ENCODE measurements around the gene CACNB3. TPM values are rescaled to one million over a fixed set of nuclear protein-coding genes. Genes with fewer than 3 reads are reported as not detected.

CACNB3 gene
- total and polyA plus RNA-seq, 9 of the 15 experiments (the other 6 are each of a cell fraction or from before 2014, with no cell fraction given) = 0.24 to 2.0 (median 1.5) TPM

DNA sequence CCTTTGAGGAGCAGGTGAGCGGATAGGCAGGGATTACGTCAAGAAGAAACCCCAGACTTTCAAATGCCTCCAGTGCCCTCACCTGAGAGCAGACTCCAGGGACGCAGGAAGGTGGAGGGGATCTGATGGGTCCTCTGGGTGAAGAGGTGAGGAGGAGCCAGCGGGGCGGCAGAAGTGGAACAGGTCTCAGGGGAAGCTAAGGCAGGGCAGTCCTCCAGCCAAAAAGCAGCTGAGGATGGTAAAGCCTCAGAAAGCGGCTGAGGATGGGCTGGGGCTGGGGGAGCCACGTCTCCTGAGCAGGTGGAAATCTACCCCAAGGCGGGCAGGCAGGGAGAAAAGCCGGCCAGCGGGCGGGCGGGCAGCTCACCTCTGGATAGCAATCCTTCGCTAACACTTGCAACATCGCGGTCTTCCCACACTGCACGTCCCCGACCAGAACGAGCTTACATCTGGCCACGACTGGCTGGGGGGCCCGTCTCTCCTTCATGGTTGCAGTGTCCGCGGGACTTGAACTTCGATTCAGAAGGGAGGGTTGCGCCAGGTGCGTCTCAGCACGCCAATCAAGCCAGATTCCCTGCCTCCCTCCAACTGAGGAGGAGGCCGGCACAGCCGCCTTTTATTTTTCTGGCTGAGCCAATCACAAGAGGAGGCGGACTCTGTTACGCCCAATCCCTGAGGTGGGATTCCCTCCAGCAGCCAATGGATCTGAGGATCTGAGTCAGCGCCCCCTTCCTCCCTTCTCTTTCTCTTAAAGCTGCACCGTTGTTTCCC is 47.2 kb downstream of the CACNB3 start, which contains the start of gene RND1 (continued):
- no peak for TF ChIP-seq ZNF121 (CRISPR knock-in tag; conservative IDR thresholded peaks at IDR 0.05)
- no peak for TF ChIP-seq TCF3 (CRISPR knock-in tag; IDR thresholded peaks at IDR 0.05)
- peak; percentile 62; the same call in 1 of the 2 replicates for TF ChIP-seq PHB (CRISPR knock-in tag; IDR thresholded peaks at IDR 0.05)
- no peak for TF ChIP-seq BMI1 (IDR thresholded peaks at IDR 0.05; ENCODE audit: low read length)
- peak; percentile 61 for TF ChIP-seq CXXC5 (CRISPR knock-in tag; IDR thresholded peaks at IDR 0.05)
- no peak for TF ChIP-seq ZNF780A (CRISPR knock-in tag; IDR thresholded peaks at IDR 0.05)
- TF ChIP-seq, protein P1, sequence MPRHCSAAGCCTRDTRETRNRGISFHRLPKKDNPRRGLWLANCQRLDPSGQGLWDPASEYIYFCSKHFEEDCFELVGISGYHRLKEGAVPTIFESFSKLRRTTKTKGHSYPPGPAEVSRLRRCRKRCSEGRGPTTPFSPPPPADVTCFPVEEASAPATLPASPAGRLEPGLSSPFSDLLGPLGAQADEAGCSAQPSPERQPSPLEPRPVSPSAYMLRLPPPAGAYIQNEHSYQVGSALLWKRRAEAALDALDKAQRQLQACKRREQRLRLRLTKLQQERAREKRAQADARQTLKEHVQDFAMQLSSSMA (CRISPR knock-in tag; IDR thresholded peaks at IDR 0.05) = peak; percentile 37; the same call in 1 of the 2 replicates
- peak; percentile 78; the same call in 1 of the 2 replicates for TF ChIP-seq GABPB1 (CRISPR knock-in tag; IDR thresholded peaks at IDR 0.05)
- TF ChIP-seq ZSCAN32 (CRISPR knock-in tag; IDR thresholded peaks at IDR 0.05) = no peak
- TF ChIP-seq, protein P2, sequence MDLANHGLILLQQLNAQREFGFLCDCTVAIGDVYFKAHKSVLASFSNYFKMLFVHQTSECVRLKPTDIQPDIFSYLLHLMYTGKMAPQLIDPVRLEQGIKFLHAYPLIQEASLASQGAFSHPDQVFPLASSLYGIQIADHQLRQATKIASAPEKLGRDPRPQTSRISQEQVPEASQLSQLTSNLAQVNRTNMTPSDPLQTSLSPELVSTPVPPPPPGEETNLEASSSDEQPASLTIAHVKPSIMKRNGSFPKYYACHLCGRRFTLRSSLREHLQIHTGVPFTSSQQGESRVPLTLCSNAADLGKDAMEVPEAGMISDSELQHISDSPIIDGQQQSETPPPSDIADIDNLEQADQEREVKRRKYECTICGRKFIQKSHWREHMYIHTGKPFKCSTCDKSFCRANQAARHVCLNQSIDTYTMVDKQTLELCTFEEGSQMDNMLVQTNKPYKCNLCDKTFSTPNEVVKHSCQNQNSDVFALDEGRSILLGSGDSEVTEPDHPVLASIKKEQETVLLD (IDR thresholded peaks at IDR 0.05) = no peak
- TF ChIP-seq, protein P3, sequence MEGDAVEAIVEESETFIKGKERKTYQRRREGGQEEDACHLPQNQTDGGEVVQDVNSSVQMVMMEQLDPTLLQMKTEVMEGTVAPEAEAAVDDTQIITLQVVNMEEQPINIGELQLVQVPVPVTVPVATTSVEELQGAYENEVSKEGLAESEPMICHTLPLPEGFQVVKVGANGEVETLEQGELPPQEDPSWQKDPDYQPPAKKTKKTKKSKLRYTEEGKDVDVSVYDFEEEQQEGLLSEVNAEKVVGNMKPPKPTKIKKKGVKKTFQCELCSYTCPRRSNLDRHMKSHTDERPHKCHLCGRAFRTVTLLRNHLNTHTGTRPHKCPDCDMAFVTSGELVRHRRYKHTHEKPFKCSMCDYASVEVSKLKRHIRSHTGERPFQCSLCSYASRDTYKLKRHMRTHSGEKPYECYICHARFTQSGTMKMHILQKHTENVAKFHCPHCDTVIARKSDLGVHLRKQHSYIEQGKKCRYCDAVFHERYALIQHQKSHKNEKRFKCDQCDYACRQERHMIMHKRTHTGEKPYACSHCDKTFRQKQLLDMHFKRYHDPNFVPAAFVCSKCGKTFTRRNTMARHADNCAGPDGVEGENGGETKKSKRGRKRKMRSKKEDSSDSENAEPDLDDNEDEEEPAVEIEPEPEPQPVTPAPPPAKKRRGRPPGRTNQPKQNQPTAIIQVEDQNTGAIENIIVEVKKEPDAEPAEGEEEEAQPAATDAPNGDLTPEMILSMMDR (IDR thresholded peaks at IDR 0.05 in 2 of 3, conservative IDR thresholded peaks at IDR 0.05 in 1 of 3; ENCODE audit: insufficient read depth in 2 of 3, low read depth in 1 of 3, low read length in 3 of 3) = peak in 1 of 3 experiments; percentile 19; a peak in 1 of 6 replicates
- peak; percentile 98 for TF ChIP-seq NFYB (IDR thresholded peaks at IDR 0.05; ENCODE audit: extremely low read depth, insufficient read length)
- 0 out of 4 replicates have a peak, but pooled peaks of 1 of the 2 experiments have one; percentile 54 for TF ChIP-seq SIN3A (IDR thresholded peaks at IDR 0.05; ENCODE audit: borderline replicate concordance in 2 of 2, control insufficient read depth in 1 of 2, low read depth in 2 of 2, low read length in 2 of 2)
- TF ChIP-seq MAFK (IDR thresholded peaks at IDR 0.05; ENCODE audit: low read length) = peak; percentile 62; the same call in 1 of the 2 replicates
- TF ChIP-seq NFRKB (IDR thresholded peaks at IDR 0.05; ENCODE audit: low read depth) = no peak
- TF ChIP-seq, protein P4, sequence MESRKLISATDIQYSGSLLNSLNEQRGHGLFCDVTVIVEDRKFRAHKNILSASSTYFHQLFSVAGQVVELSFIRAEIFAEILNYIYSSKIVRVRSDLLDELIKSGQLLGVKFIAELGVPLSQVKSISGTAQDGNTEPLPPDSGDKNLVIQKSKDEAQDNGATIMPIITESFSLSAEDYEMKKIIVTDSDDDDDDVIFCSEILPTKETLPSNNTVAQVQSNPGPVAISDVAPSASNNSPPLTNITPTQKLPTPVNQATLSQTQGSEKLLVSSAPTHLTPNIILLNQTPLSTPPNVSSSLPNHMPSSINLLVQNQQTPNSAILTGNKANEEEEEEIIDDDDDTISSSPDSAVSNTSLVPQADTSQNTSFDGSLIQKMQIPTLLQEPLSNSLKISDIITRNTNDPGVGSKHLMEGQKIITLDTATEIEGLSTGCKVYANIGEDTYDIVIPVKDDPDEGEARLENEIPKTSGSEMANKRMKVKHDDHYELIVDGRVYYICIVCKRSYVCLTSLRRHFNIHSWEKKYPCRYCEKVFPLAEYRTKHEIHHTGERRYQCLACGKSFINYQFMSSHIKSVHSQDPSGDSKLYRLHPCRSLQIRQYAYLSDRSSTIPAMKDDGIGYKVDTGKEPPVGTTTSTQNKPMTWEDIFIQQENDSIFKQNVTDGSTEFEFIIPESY (CRISPR knock-in tag; IDR thresholded peaks at IDR 0.05) = no peak
- TF ChIP-seq FOSL1 (tag; conservative IDR thresholded peaks at IDR 0.05) = peak; percentile 48; the same call in 1 of the 2 replicates
- no peak for TF ChIP-seq GMEB1 (CRISPR knock-in tag; IDR thresholded peaks at IDR 0.05)
- 0 out of 2 replicates have a peak, but pooled peaks have one; percentile 40 for TF ChIP-seq RB1 (IDR thresholded peaks at IDR 0.05; ENCODE audit: low read depth)
- TF ChIP-seq RAD21 (CRISPR knock-in tag; conservative IDR thresholded peaks at IDR 0.05 in 1 of 2, IDR thresholded peaks at IDR 0.05 in 1 of 2) = no peak
